Neural cell (in vitro differentiated cells): ENCODE results near the gene MRPS5. TPM values are rescaled to one million over a fixed set of nuclear protein-coding genes. Genes with fewer than 3 reads are reported as not detected.
"Not testable (repeated sequence)": the region's sequence is repeated elsewhere in the genome, so short reads cannot be mapped to it uniquely, and the experiment has no call there.

ENCODE experiments used
- H2AFZ ChIP-seq: fragments of 200-600, 300-800 bp; sonication (generic), shearing (Covaris generic); 2 replicates; pipeline ENCODE4 v1.6.0; 2014; ENCODE audit warnings: low read depth, mild to moderate bottlenecking, antibody characterized with exemption, low read length, moderate library complexity
- H3F3A ChIP-seq: fragments of 200-600 bp; shearing (Covaris generic); 2 replicates; pipeline ENCODE4 v1.6.1; 2016; ENCODE audit warnings: mild to moderate bottlenecking, moderate library complexity, mixed read lengths, antibody characterized with exemption, low read length; ENCODE audit not compliant: insufficient read depth, poor library complexity, severe bottlenecking
- H3K27ac ChIP-seq: fragments of 200-600, 300-800 bp; sonication (generic), shearing (Covaris generic); 2 replicates; pipeline ENCODE4 v1.5.1; 2014; ENCODE audit warnings: mild to moderate bottlenecking, low read length, moderate library complexity
- H3K27me3 ChIP-seq: fragments of 300-800, 200-600 bp; sonication (generic), shearing (Covaris generic); 2 replicates; pipeline ENCODE4 v1.6.0; 2014; ENCODE audit warnings: mild to moderate bottlenecking, low read depth, low read length, moderate library complexity; ENCODE audit not compliant: insufficient read depth
- H3K36me3 ChIP-seq: fragments of 300-800, 200-600 bp; sonication (generic), shearing (Covaris generic); 2 replicates; pipeline ENCODE4 v1.5.1; 2014; ENCODE audit warnings: mild to moderate bottlenecking, antibody characterized with exemption, low read length, moderate library complexity; ENCODE audit not compliant: insufficient read depth
- H3K4me2 ChIP-seq: fragments of 300-800, 200-600 bp; sonication (generic), shearing (Covaris generic); 2 replicates; pipeline ENCODE4 v1.6.0; 2014; ENCODE audit warnings: mild to moderate bottlenecking, low read length
- H3K4me3 ChIP-seq: fragments of 300-800, 200-600 bp; sonication (generic), shearing (Covaris generic); 2 replicates; pipeline ENCODE4 v1.5.1; 2014; ENCODE audit warnings: mild to moderate bottlenecking, low read length, moderate library complexity
- H3K79me2 ChIP-seq: fragments of 200-600 bp; shearing (Covaris generic); replicated peaks from 2 replicates; pipeline ENCODE4 v1.6.0; 2014; ENCODE audit warnings: mild to moderate bottlenecking, low read length, moderate library complexity; ENCODE audit not compliant: insufficient read depth
- H3K9ac ChIP-seq: fragments of 300-800, 200-600 bp; sonication (generic), shearing (Covaris generic); 2 replicates; pipeline ENCODE4 v1.6.1; 2016; ENCODE audit warnings: mild to moderate bottlenecking, low read length, mixed read lengths
- H3K9me2 ChIP-seq: fragments of 200-600 bp; shearing (Covaris generic); 2 replicates; pipeline ENCODE4 v1.6.1; 2016; ENCODE audit warnings: mild to moderate bottlenecking, low read length, mixed read lengths; ENCODE audit not compliant: insufficient read depth
- H3K9me3 ChIP-seq: fragments of 200-600, 300-800 bp; sonication (generic), shearing (Covaris generic); 2 replicates; pipeline ENCODE4 v1.6.1; 2016; ENCODE audit warnings: mild to moderate bottlenecking, mixed run types, low read length, moderate library complexity, mixed read lengths
- H4K20me1 ChIP-seq: fragments of 200-600 bp; shearing (Covaris generic); 2 replicates; pipeline ENCODE4 v1.6.1; 2016; ENCODE audit warnings: mild to moderate bottlenecking, mixed run types; ENCODE audit not compliant: insufficient read depth
- CTCF ChIP-seq: fragments of 450-650 bp; IDR thresholded peaks from 2 replicates; pipeline ENCODE4 v1.5.1; 2014; ENCODE audit warnings: antibody characterized with exemption, mild to moderate bottlenecking, moderate library complexity; ENCODE audit not compliant: poor library complexity, severe bottlenecking
- EP300 ChIP-seq: fragments of 450-650 bp; conservative IDR thresholded peaks from 2 replicates; pipeline ENCODE4 v1.6.1; 2014; ENCODE audit warnings: antibody characterized with exemption, mild to moderate bottlenecking, moderate library complexity; ENCODE audit not compliant: poor library complexity, severe bottlenecking
- MXI1 ChIP-seq: fragments of 450-650 bp; conservative IDR thresholded peaks from 2 replicates; pipeline ENCODE4 v1.6.1; 2014; ENCODE audit warnings: antibody characterized with exemption, mild to moderate bottlenecking; ENCODE audit not compliant: poor library complexity, severe bottlenecking
- REST ChIP-seq: IDR thresholded peaks from 2 replicates; pipeline ENCODE4 v1.6.1; 2012; ENCODE audit warnings: borderline replicate concordance
- SMC3 ChIP-seq: fragments of 450-650 bp; conservative IDR thresholded peaks from 2 replicates; pipeline ENCODE4 v1.6.1; 2014; ENCODE audit warnings: antibody characterized with exemption, mild to moderate bottlenecking, moderate library complexity; ENCODE audit not compliant: poor library complexity
- TAF1 ChIP-seq: IDR thresholded peaks from 2 replicates; pipeline ENCODE4 v1.6.1; 2012; ENCODE audit warnings: low read depth
- polyA plus RNA-seq: library from polyadenylated mRNA; depleted of rRNA; stranded (reverse); fragments of >200 nt; gene quantifications from 2 replicates; pipeline ENCODE4 v1.2.3, GENCODE V29; 2014

MRPS5 gene
- polyA plus RNA-seq, 1 donor from 2014 or later: 167 TPM

DNA sequence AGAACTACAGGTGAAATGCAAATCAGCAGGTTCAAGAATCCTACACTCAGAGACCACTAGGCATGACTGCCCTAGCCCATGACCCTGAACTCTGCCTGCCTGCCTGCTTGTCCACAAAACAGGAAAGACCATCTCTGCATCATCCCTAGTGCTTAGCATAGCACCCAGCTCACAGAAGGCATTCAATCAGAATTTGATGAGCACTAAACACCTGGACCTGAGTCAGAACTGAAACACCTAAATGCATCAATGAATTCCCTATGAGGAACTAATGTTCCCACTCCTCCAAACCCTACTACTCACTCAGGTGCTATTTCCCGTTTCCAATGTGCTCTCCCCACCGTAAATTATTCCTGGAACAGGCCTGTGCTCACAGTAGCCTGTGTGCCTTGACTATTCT lies 21.7 kb downstream of the MRPS5 start:
- H2AFZ ChIP-seq: no peak overlapping the region
- H3K9me3 ChIP-seq: no peaks in the 10 kb centered on the region
- no peak for TF ChIP-seq SMC3
- TF ChIP-seq CTCF: no peak
- TF ChIP-seq TAF1: no peak
- TF ChIP-seq REST: no peak
- no peak for TF ChIP-seq MXI1
- no peaks in the 10 kb centered on the region for H3F3A ChIP-seq
- no peaks in the 10 kb centered on the region for H4K20me1 ChIP-seq
- H3K9ac ChIP-seq: no peak overlapping the region
- H3K27ac ChIP-seq: no peak overlapping the region
- H3K9me2 ChIP-seq: no peaks in the 10 kb centered on the region
- no peak overlapping the region for H3K4me3 ChIP-seq
- no peaks in the 10 kb centered on the region for H3K27me3 ChIP-seq
- H3K36me3 ChIP-seq: peaks cover 5% of the 10 kb centered on the region
- H3K4me2 ChIP-seq: no peak overlapping the region
- no peaks in the 10 kb centered on the region for H3K79me2 ChIP-seq

DNA sequence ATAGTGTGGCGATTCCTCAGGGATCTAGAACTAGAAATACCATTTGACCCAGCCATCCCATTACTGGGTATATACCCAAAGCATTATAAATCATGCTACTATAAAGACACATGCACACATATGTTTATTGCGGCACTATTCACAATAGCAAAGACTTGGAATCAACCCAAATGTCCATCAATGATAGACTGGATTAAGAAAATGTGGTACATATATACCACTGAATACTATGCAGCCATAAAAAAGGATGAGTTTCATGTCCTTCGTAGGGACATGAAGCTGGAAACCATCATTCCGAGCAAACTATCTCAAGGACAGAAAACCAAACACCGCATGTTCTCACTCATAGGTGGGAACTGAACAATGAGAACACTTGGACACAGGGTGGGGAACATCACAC lies 23.3 kb downstream of the MRPS5 start:
- not testable (repeated sequence) for H3K36me3 ChIP-seq, H3F3A ChIP-seq, H3K27ac ChIP-seq, H3K9ac ChIP-seq, H3K27me3 ChIP-seq, H3K79me2 ChIP-seq, H2AFZ ChIP-seq, H3K4me2 ChIP-seq, H3K9me2 ChIP-seq, H4K20me1 ChIP-seq, H3K4me3 ChIP-seq, H3K9me3 ChIP-seq

GRCh38 chr2:95091885-95092555 lies 29.6 kb downstream of the MRPS5 start:
- Histone ChIP-seq H3K9me3 (no peaks in the 10 kb centered on the region), H2AFZ (no peak overlapping the region), H3K79me2 (no peaks in the 10 kb centered on the region), H3K36me3 (peaks cover 4% of the 10 kb centered on the region), H3K27ac (no peak overlapping the region), H3K27me3 (no peaks in the 10 kb centered on the region), H3F3A (no peaks in the 10 kb centered on the region), H3K9ac (no peak overlapping the region), H3K4me2 (no peak overlapping the region), H4K20me1 (no peaks in the 10 kb centered on the region), H3K4me3 (no peak overlapping the region), H3K9me2 (no peaks in the 10 kb centered on the region)
- TF ChIP-seq TAF1: no peak
- TF ChIP-seq MXI1: no peak
- no peak for TF ChIP-seq EP300
- TF ChIP-seq SMC3: no peak
- no peak for TF ChIP-seq REST
